Ovary (tissue), 3 donors: Measurements from ENCODE around the gene TGFB1I1.

Experiments
- EP300 ChIP-seq: sonication (generic); formaldehyde crosslinking; IDR thresholded peaks from one replicate; pipeline ENCODE4 v1.6.1; 2017; ENCODE audit warnings: antibody characterized with exemption
- POLR2A ChIP-seq: fragments of 450-650 bp; IDR thresholded peaks from one replicate; pipeline ENCODE4 v1.6.1; 2017; ENCODE audit warnings: antibody characterized with exemption, mild to moderate bottlenecking, moderate library complexity
- TF ChIP-seq, protein P1 (sequence below), 3 donors: fragments of 450-650 bp in 2 of 3; fragments of 200-600 bp in 1 of 3; IDR thresholded peaks; one replicate each; pipeline versions ENCODE4 v1.5.1 to v1.8.0; 2016 to 2022; ENCODE audit warnings: antibody characterized with exemption in 3 of 3, mild to moderate bottlenecking in 1 of 3
- donor health status: DM: no; HTN: no; CAD: no.

- TF ChIP-seq EP300, result no peak
- TF ChIP-seq, protein P1, sequence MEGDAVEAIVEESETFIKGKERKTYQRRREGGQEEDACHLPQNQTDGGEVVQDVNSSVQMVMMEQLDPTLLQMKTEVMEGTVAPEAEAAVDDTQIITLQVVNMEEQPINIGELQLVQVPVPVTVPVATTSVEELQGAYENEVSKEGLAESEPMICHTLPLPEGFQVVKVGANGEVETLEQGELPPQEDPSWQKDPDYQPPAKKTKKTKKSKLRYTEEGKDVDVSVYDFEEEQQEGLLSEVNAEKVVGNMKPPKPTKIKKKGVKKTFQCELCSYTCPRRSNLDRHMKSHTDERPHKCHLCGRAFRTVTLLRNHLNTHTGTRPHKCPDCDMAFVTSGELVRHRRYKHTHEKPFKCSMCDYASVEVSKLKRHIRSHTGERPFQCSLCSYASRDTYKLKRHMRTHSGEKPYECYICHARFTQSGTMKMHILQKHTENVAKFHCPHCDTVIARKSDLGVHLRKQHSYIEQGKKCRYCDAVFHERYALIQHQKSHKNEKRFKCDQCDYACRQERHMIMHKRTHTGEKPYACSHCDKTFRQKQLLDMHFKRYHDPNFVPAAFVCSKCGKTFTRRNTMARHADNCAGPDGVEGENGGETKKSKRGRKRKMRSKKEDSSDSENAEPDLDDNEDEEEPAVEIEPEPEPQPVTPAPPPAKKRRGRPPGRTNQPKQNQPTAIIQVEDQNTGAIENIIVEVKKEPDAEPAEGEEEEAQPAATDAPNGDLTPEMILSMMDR (IDR thresholded peaks at IDR 0.05), result no peak
- no peak for TF ChIP-seq POLR2A
These were observed 11.1 kb downstream of the TGFB1I1 start, which contains the start of gene SLC5A2 for GRCh38 chr16:31483081-31483480.
